ENCODE results near the gene RAB11FIP3. TPM values are rescaled to one million over a fixed set of nuclear protein-coding genes. Genes with fewer than 3 reads are reported as not detected.
"Not testable (repeated sequence)": the region's sequence is repeated elsewhere in the genome, so short reads cannot be mapped to it uniquely, and the experiment has no call there.

RAB11FIP3 gene
- total and polyA plus RNA-seq, 3 experiments from 2014 or later: 4.4 to 32.8 (median 30.0) TPM

DNA sequence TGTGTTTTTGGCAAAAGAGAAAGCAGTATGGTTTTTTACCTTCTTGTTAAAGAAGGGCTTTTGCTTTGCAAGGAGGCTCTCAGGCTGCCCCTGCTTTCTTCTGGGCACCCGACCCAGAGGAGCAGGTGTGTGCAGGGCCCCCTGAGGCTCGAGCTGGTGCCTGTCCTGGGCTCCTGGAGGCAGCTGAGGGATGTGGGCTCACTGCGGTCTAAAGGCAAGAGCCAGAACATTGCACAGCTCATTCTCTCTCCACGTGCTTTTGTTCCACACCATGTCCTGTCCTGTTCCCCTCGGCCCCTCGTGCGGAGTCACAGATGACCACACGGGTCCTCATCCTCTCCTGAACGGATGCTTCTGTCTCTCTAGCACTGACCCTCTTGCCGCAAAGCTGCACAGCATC, 65.3 kb downstream of the RAB11FIP3 start:
- no peak overlapping the region for H3K27ac Mint-ChIP-seq
- Histone ChIP-seq H3K27ac (ENCODE audit: low read depth, low read length) (no peak overlapping the region), H3K4me1 (ENCODE audit: insufficient read depth, low read length) (no peaks in the 10 kb centered on the region), H3K27me3 (ENCODE audit: insufficient read depth, low read length, poor library complexity, severe bottlenecking) (no peaks in the 10 kb centered on the region), H3K4me3 (ENCODE audit: low read length) (no peak overlapping the region), H3K9me3 (ENCODE audit: low read length) (no peaks in the 10 kb centered on the region), H3K36me3 (ENCODE audit: insufficient read depth, low read length) (no peaks in the 10 kb centered on the region)
- peaks cover 0 to 2% of the 10 kb centered on the region in 2 donors for H3K27me3 Mint-ChIP-seq
- H3K4me1 Mint-ChIP-seq: peaks cover 0 to 6% (median 1%) of the 10 kb centered on the region in 3 donors
- H3K36me3 Mint-ChIP-seq: peaks cover 0 to 41% (median 7%) of the 10 kb centered on the region in 3 donors
- no peaks in the 10 kb centered on the region for H3K9me3 Mint-ChIP-seq
- H3K4me3 Mint-ChIP-seq: no peak overlapping the region
- no peak for DNase-seq
- POLR2A ChIA-PET: no interaction called here
- CTCF ChIA-PET: no interaction called here

DNA sequence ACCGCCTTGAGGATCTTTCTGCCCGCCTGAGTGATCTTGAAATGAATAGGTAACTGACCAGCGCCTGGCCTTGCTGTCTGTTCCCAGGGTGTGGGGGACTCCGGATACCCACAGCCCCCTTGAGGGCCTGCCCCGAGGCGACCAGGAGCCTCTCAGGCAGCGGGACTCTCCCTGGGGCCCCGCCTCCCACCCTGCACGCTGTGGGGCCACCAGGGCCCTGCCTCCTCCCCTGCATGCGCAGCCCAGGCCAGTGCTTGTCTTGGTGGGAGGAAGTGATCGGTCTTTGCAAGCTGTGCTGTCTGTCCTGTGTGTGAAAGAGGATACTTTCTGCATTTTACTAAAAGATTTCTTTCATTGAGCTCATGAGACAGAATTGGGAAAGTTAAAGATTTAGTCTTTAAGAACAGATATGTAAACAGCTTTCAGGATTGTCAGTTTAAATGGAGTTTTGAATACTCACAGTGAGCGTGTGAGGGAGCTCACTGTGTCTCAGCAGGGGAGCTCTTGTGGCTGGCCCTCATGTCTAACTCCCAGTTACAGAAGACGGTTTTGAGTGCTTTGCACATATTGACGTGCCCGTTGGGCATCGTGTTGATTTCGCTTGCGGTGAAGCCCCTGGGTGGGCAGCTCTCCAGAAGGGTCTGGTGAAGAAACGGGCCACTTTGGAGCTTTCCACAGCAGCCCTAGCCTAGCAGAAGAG, 65.9 kb downstream of the RAB11FIP3 start:
- POLR2A ChIA-PET: no interaction called here
- peaks cover 0 to 2% of the 10 kb centered on the region in 2 donors for H3K27me3 Mint-ChIP-seq
- DNase-seq: no peak
- H3K9me3 ChIP-seq (ENCODE audit: low read length): no peaks in the 10 kb centered on the region
- H3K4me1 ChIP-seq (ENCODE audit: insufficient read depth, low read length): no peaks in the 10 kb centered on the region
- no peak overlapping the region for H3K27ac ChIP-seq (ENCODE audit: low read depth, low read length)
- no peak overlapping the region for H3K27ac Mint-ChIP-seq
- H3K27me3 ChIP-seq (ENCODE audit: insufficient read depth, low read length, poor library complexity, severe bottlenecking): no peaks in the 10 kb centered on the region
- peaks cover 0 to 6% (median 1%) of the 10 kb centered on the region in 3 donors for H3K4me1 Mint-ChIP-seq
- H3K4me3 ChIP-seq (ENCODE audit: low read length): no peak overlapping the region
- CTCF ChIA-PET: no interaction called here
- no peaks in the 10 kb centered on the region for H3K9me3 Mint-ChIP-seq
- H3K36me3 ChIP-seq (ENCODE audit: insufficient read depth, low read length): no peaks in the 10 kb centered on the region
- H3K4me3 Mint-ChIP-seq: no peak overlapping the region
- H3K36me3 Mint-ChIP-seq: peaks cover 0 to 40% (median 7%) of the 10 kb centered on the region in 3 donors

DNA sequence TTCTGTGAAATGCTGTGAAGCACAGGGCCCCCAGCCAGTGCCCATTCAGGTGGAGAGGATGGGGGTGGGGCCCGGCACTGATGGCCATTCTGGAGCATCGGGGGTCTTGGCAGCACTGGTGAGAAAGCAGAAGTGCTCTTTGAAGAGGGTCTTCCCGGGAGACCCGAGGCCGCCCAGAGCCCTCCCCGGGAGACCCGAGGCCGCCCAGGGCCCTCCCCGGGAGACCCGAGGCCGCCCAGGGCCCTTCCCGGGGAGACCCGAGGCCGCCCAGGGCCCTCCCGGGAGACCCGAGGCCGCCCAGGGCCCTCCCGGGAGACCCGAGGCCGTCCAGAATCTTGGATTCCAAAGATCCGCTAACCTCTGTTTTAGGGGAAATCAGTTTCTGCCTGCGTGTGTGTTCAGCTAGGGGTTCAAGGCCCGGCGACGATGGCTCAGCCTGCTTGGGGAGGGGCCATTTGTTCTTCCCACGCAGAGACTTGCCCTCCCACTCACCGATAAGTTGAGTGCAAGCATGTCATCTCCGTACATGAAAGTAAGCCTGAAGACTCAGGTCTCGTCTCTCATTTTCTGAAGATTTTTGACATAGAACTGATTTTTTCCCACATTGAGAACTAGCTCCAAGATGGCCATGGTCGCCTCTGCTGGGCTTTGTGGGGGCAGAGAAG, 66.9 kb downstream of the RAB11FIP3 start:
- DNase-seq: no peak
- Mint-ChIP-seq H3K27ac (peak overlapping the region in 1 of 8 donors; percentile 72), H3K4me1 (peaks cover 0 to 6% (median 1%) of the 10 kb centered on the region in 3 donors), H3K27me3 (peaks cover 0 to 2% of the 10 kb centered on the region in 2 donors), H3K4me3 (peak overlapping the region in 1 of 7 donors; percentile 63), H3K36me3 (peaks cover 0 to 40% (median 7%) of the 10 kb centered on the region in 3 donors), H3K9me3 (no peaks in the 10 kb centered on the region)
- Histone ChIP-seq H3K4me1 (ENCODE audit: insufficient read depth, low read length) (no peaks in the 10 kb centered on the region), H3K27me3 (ENCODE audit: insufficient read depth, low read length, poor library complexity, severe bottlenecking) (no peaks in the 10 kb centered on the region), H3K9me3 (ENCODE audit: low read length) (no peaks in the 10 kb centered on the region), H3K4me3 (ENCODE audit: low read length) (no peak overlapping the region), H3K27ac (ENCODE audit: low read depth, low read length) (no peak overlapping the region), H3K36me3 (ENCODE audit: insufficient read depth, low read length) (no peaks in the 10 kb centered on the region)
- ChIA-PET POLR2A (no interaction called here), CTCF (no interaction called here)

- POLR2A ChIA-PET; H3K27me3 ChIP-seq (ENCODE audit: insufficient read depth, low read length, poor library complexity, severe bottlenecking); H3K4me1 Mint-ChIP-seq; H3K4me1 ChIP-seq (ENCODE audit: insufficient read depth, low read length); H3K4me3 Mint-ChIP-seq; CTCF ChIA-PET; H3K9me3 ChIP-seq (ENCODE audit: low read length); H3K27me3 Mint-ChIP-seq; DNase-seq; H3K27ac ChIP-seq (ENCODE audit: low read depth, low read length); H3K4me3 ChIP-seq (ENCODE audit: low read length); H3K36me3 ChIP-seq (ENCODE audit: insufficient read depth, low read length); H3K9me3 Mint-ChIP-seq: not testable (repeated sequence)
- H3K27ac Mint-ChIP-seq: peak overlapping the region in 1 of 8 donors; percentile 41
- peaks cover 0 to 38% (median 2%) of the 10 kb centered on the region in 3 donors for H3K36me3 Mint-ChIP-seq
These were observed 69.2 kb downstream of the RAB11FIP3 start for GRCh38 chr16:494676-495075.

DNA sequence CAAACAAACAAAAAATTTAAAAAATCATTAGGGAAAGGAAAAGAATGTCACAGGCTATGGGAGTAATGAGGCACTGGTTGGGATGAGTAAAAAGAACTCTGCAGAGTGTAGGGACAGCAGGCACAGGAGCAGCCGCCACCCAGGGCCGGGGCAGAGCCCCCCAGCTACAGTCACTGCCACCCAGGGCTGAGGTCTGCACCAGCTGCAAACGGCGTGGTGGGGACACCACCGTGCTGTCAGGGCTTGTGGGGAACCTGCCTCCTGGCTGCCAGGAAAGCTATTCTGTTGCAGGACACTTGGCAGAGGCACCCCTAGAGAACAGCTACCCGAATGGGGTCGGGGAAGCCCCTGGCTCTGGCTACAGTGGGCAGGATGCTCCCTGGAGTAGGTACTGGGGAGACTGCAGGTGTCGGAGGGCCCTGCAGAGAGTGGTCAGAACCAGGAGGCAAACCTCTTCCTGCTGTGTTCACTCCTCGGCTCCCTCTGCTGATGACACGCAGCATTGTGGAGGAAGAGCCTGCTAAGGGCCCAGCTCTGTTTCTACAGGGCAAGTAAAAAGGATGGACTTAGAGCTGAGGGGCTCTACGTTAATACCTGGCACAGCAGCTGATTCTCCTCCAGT, 69.8 kb downstream of the RAB11FIP3 start:
- Mint-ChIP-seq H3K27me3 (no peaks in the 10 kb centered on the region), H3K27ac (peak overlapping the region in 2 of 8 donors; percentile 41 to 51), H3K36me3 (peaks cover 0 to 35% (median 2%) of the 10 kb centered on the region in 3 donors), H3K9me3 (no peaks in the 10 kb centered on the region), H3K4me3 (no peak overlapping the region), H3K4me1 (peaks cover 0 to 6% (median 1%) of the 10 kb centered on the region in 3 donors)
- Histone ChIP-seq H3K4me3 (ENCODE audit: low read length) (no peak overlapping the region), H3K4me1 (ENCODE audit: insufficient read depth, low read length) (no peaks in the 10 kb centered on the region), H3K27ac (ENCODE audit: low read depth, low read length) (no peak overlapping the region), H3K9me3 (ENCODE audit: low read length) (no peaks in the 10 kb centered on the region), H3K27me3 (ENCODE audit: insufficient read depth, low read length, poor library complexity, severe bottlenecking) (no peaks in the 10 kb centered on the region), H3K36me3 (ENCODE audit: insufficient read depth, low read length) (no peaks in the 10 kb centered on the region)
- ChIA-PET CTCF (interaction anchor here (1.0 kb wide), 1 partner anchor 388 kb away, joined by 5 read pairs; no protein-coding TSS in a partner anchor), POLR2A (no interaction called here)
- DNase-seq: no peak

- Mint-ChIP-seq H3K27ac (no peak overlapping the region), H3K27me3 (no peaks in the 10 kb centered on the region), H3K36me3 (peaks cover 0 to 29% (median 0%) of the 10 kb centered on the region in 3 donors), H3K4me3 (no peak overlapping the region), H3K9me3 (no peaks in the 10 kb centered on the region), H3K4me1 (peaks cover 0 to 6% (median 1%) of the 10 kb centered on the region in 3 donors)
- H3K27me3 ChIP-seq (ENCODE audit: insufficient read depth, low read length, poor library complexity, severe bottlenecking): no peaks in the 10 kb centered on the region
- CTCF ChIA-PET: interaction anchor here (1.0 kb wide), 1 partner anchor 389 kb away, joined by 5 read pairs; no protein-coding TSS in a partner anchor
- DNase-seq: no peak
- H3K9me3 ChIP-seq (ENCODE audit: low read length): no peaks in the 10 kb centered on the region
- no peak overlapping the region for H3K4me3 ChIP-seq (ENCODE audit: low read length)
- H3K4me1 ChIP-seq (ENCODE audit: insufficient read depth, low read length): no peaks in the 10 kb centered on the region
- POLR2A ChIA-PET: no interaction called here
- no peak overlapping the region for H3K27ac ChIP-seq (ENCODE audit: low read depth, low read length)
- H3K36me3 ChIP-seq (ENCODE audit: insufficient read depth, low read length): no peaks in the 10 kb centered on the region
These were observed 70.8 kb downstream of the RAB11FIP3 start for GRCh38 chr16:496097-496886.

- no peak overlapping the region for H3K4me3 ChIP-seq (ENCODE audit: low read length)
- no peaks in the 10 kb centered on the region for H3K9me3 ChIP-seq (ENCODE audit: low read length)
- POLR2A ChIA-PET: no interaction called here
- DNase-seq: no peak
- Mint-ChIP-seq H3K36me3 (peaks cover 0 to 21% (median 0%) of the 10 kb centered on the region in 3 donors), H3K27me3 (no peaks in the 10 kb centered on the region), H3K4me3 (no peak overlapping the region), H3K27ac (no peak overlapping the region), H3K4me1 (peaks cover 0 to 6% (median 1%) of the 10 kb centered on the region in 3 donors), H3K9me3 (no peaks in the 10 kb centered on the region)
- no peaks in the 10 kb centered on the region for H3K4me1 ChIP-seq (ENCODE audit: insufficient read depth, low read length)
- no peaks in the 10 kb centered on the region for H3K36me3 ChIP-seq (ENCODE audit: insufficient read depth, low read length)
- no peak overlapping the region for H3K27ac ChIP-seq (ENCODE audit: low read depth, low read length)
- CTCF ChIA-PET: no interaction called here
- no peaks in the 10 kb centered on the region for H3K27me3 ChIP-seq (ENCODE audit: insufficient read depth, low read length, poor library complexity, severe bottlenecking)
These were observed 71.8 kb downstream of the RAB11FIP3 start for GRCh38 chr16:497258-497657.

All from CD8-positive, alpha-beta memory T cell (primary cell).